Measurements from ENCODE around the gene RNF220. TPM values are rescaled to one million over a fixed set of nuclear protein-coding genes. Genes with fewer than 3 reads are reported as not detected.

The RNF220 gene
- total RNA-seq, 6 experiments from 2014 or later: 19.2 to 57.9 (median 23.0) TPM

DNA sequence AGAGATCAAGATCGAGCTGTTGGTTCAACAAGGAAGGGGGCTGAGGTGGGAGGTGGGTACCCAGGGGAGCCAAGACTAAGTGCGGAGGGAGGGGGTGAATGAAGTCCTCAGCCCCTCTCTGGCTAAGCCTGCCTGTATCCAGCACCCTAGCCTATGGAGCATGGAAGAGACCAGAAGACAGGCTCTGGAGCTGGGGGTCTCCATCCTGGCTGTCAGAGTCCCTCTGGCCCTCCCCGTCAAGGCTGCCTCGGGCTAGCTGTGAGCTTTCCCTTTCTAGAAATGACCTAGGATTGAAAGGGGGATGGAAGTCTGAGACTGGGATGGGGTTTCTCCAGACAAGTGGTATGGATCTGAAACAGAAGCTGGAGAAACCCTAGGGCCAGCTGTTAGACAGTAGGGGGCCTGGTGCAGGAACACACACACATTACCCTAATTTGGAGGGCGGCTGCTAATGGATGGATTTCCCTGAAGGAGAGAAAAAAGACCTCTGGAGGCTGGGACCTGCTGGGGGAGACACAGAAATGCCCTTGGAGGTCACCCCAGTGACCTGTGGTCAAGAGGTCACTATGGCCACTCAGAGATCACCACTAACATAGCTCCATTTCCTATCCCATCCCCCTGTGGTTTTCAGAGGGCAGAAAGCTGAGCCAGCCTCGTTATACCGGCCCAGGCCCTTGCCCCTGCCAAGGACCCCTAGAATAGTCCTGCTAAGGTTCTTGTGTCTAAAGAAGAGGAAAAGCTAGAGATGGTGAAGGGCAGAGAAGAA is 161.4 kb downstream of the RNF220 start:
- Histone ChIP-seq H3K4me3 (no peak overlapping the region), H3K27ac (no peak overlapping the region), H3K9me3 (no peaks in the 10 kb centered on the region), H3K36me3 (no peaks in the 10 kb centered on the region), H3K27me3 (no peaks in the 10 kb centered on the region), H3K4me1 (no peaks in the 10 kb centered on the region)
- TF ChIP-seq, protein P1, sequence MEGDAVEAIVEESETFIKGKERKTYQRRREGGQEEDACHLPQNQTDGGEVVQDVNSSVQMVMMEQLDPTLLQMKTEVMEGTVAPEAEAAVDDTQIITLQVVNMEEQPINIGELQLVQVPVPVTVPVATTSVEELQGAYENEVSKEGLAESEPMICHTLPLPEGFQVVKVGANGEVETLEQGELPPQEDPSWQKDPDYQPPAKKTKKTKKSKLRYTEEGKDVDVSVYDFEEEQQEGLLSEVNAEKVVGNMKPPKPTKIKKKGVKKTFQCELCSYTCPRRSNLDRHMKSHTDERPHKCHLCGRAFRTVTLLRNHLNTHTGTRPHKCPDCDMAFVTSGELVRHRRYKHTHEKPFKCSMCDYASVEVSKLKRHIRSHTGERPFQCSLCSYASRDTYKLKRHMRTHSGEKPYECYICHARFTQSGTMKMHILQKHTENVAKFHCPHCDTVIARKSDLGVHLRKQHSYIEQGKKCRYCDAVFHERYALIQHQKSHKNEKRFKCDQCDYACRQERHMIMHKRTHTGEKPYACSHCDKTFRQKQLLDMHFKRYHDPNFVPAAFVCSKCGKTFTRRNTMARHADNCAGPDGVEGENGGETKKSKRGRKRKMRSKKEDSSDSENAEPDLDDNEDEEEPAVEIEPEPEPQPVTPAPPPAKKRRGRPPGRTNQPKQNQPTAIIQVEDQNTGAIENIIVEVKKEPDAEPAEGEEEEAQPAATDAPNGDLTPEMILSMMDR (IDR thresholded peaks at IDR 0.05): no peak
- intact Hi-C loops (cut with DNase I): no loop called here
- DNase-seq (no peak), ATAC-seq (no peak)
- 73% methylated on average over 5 of the region's 7 CpGs for WGBS (ENCODE audit: insufficient coverage, low coverage, low lambda C conversion rate, missing lambda C conversion rate)

DNA sequence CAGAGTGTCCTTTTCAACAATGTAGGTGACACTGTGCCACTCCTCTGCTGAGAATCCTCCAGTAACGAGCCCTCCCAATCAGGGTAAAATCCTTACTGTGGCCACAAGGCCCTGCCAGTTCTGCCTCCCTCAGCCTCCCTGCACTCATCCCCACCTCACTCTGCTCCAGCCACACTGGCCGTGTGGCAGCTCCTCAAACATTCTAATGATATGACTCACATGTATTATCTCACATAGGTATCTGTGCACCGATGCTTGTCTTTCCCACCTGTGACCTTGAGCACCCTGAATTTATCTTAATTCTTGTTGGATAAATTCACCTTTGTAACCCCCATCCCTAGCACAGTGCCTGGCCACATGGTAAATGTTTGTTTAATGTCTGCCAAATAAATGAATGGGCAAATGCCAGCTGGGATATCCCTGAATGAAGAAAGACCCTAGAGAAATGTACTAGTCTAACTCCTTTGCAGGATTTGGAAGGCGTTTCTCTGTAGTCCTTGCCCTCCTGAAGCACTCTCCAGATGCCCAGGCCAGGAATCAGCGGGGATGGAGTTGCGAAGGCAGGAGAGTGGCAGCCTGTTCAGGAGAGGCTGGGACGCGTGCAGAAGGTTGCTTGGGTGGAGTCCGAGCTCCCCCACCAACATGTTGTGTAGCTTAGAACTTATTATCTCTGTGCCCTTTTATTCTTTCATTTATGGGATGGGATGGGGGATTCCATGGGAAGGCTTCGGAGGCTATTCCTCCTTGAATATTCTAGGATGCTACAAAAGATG is 163.3 kb downstream of the RNF220 start:
- H3K27ac ChIP-seq: no peak overlapping the region

DNA sequence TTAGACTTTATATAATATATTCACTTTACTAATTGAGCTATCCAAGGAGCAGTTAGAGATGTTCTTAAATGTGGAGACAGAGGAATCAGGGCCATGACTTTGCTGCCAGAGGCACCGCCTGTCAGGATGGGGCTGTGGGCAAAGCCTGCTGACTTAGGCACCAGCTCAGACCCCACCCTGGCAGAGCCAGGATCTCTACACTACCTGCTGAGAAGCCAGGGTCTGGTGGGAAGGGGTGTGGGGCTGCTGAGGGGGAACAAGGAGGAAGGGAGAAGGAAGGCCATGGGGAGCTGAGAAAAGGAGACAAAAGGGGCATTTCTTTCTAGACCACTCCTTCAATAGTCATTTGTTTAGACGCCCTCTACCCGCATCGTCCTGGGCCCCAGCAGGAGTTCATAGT is 164.4 kb downstream of the RNF220 start:
- no peak for DNase-seq
- 69% methylated on average over 3 of the region's 4 CpGs for WGBS (ENCODE audit: insufficient coverage, low coverage, low lambda C conversion rate, missing lambda C conversion rate)
- intact Hi-C loops (cut with DNase I): no loop called here

More for the DNA sequence above, 163.3 kb downstream of the RNF220 start:
- Histone ChIP-seq H3K9me3 (no peaks in the 10 kb centered on the region), H3K4me1 (no peaks in the 10 kb centered on the region), H3K27me3 (no peaks in the 10 kb centered on the region), H3K4me3 (no peak overlapping the region), H3K36me3 (no peaks in the 10 kb centered on the region)
- 52% methylated on average over 9 of the region's 10 CpGs for WGBS (ENCODE audit: insufficient coverage, low coverage, low lambda C conversion rate, missing lambda C conversion rate)
- DNase-seq: peak in 1 of 3 donors; percentile 27
- TF ChIP-seq POLR2A (IDR thresholded peaks at IDR 0.05): no peak
- TF ChIP-seq, protein P1 (IDR thresholded peaks at IDR 0.05): no peak
- ATAC-seq: peak in 2 of 4 donors; percentile 27 to 90
- intact Hi-C loops (cut with DNase I): no loop called here

DNA sequence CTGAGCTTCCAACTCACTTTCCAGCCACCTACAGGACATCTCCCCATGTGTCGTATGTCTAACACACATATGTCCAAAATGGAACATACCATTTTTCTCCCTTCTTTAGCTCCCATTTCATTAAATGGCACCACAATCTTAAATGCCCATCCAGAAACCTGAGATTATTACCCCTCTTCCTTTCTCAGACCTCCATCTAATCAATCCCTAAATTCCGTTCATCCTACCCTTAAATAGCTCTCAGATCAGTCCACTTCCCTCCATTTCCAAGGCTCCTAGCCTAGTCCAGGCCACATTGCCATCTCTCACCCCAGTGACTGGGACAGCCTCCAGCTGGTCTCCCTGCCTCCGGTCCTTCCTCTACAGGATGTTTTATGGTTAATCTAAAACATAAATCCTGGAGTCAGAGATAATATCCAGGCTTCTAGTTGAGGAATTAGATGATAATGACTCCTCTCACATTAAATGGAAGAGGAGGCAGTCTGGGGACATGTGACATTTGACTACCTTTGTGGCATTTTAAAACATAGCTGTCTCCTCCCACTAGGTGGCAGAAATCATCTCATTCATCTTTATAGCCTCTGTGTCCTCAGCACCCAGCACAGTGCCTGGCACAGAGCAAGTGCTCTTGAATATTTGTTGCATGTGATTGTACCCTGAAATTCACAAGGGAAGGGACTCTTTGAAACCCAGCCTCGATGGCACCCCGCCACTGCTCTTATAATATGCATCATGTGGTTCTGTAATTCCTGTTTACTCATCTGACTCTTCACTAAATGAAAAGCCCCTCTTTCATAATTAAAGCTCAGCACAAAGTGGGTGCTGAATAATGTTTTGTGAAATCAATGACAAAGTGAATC is 166.9 kb downstream of the RNF220 start:
- no peaks in the 10 kb centered on the region for H3K27me3 ChIP-seq
- peak; percentile 70 to 71 (median 71) for ATAC-seq
- intact Hi-C loops (cut with DNase I): no loop called here
- TF ChIP-seq POLR2A (IDR thresholded peaks at IDR 0.05): no peak
- TF ChIP-seq, protein P1 (IDR thresholded peaks at IDR 0.05): peak; percentile 46 to 60 (median 58)
- no peaks in the 10 kb centered on the region for H3K9me3 ChIP-seq
- no peaks in the 10 kb centered on the region for H3K36me3 ChIP-seq
- H3K27ac ChIP-seq: no peak overlapping the region
- DNase-seq: no peak
- H3K4me1 ChIP-seq: no peaks in the 10 kb centered on the region
- 38% methylated on average over 5 of the region's 5 CpGs for WGBS (ENCODE audit: insufficient coverage, low coverage, low lambda C conversion rate, missing lambda C conversion rate)
- no peak overlapping the region for H3K4me3 ChIP-seq

More for the DNA sequence above, 164.4 kb downstream of the RNF220 start:
- ATAC-seq: no peak
- H3K36me3 ChIP-seq: no peaks in the 10 kb centered on the region
- H3K4me1 ChIP-seq: no peaks in the 10 kb centered on the region
- H3K27me3 ChIP-seq: no peaks in the 10 kb centered on the region
- TF ChIP-seq, protein P1 (IDR thresholded peaks at IDR 0.05): no peak
- no peak for TF ChIP-seq POLR2A (IDR thresholded peaks at IDR 0.05)
- no peak overlapping the region for H3K27ac ChIP-seq
- no peak overlapping the region for H3K4me3 ChIP-seq
- no peaks in the 10 kb centered on the region for H3K9me3 ChIP-seq
